K562 (cell line): ENCODE data around the gene TRIM45. TPM values are rescaled to one million over a fixed set of nuclear protein-coding genes. Genes with fewer than 3 reads are reported as not detected.

Source experiments
- ADNP ChIP-seq: fragments of 200-800 bp; sonication (Bioruptor generic); IDR thresholded peaks from 2 replicates; pipeline ENCODE4 v1.6.1; 2016; ENCODE audit warnings: missing genetic modification characterization, missing compliant biosample characterization
- ARNT ChIP-seq, 2 experiments: fragments of 450-650 bp; IDR thresholded peaks; 2 replicates each; pipeline ENCODE4 v1.6.1; 2016; ENCODE audit warnings: mild to moderate bottlenecking in 1 of 2
- CHD2 ChIP-seq: IDR thresholded peaks from 2 replicates; pipeline ENCODE4 v1.6.1; 2011; ENCODE audit warnings: low read depth, low read length
- CREM ChIP-seq: IDR thresholded peaks from 2 replicates; pipeline ENCODE4 v1.6.1; 2014; ENCODE audit warnings: antibody characterized with exemption, low read depth
- ESRRB ChIP-seq: fragments of 250-450 bp; sonication (Bioruptor Pico); IDR thresholded peaks from 2 replicates; pipeline ENCODE4 v1.5.0; 2020; ENCODE audit warnings: mild to moderate bottlenecking, moderate library complexity, borderline replicate concordance
- FOXP4 ChIP-seq: sonication (generic); formaldehyde crosslinking; IDR thresholded peaks from 2 replicates; pipeline ENCODE4 v1.8.0; 2022; ENCODE audit warnings: mild to moderate bottlenecking, missing genetic modification reagents, borderline replicate concordance
- GTF3C2 ChIP-seq: IDR thresholded peaks from 3 replicates; pipeline ENCODE4 v1.6.1; 2011; ENCODE audit warnings: borderline replicate concordance, mild to moderate bottlenecking, moderate library complexity; ENCODE audit not compliant: insufficient read length; ENCODE audit errors: extremely low read depth
- HDAC2 ChIP-seq: fragments of 450-650 bp; IDR thresholded peaks from 2 replicates; pipeline ENCODE4 v1.6.1; 2016; ENCODE audit warnings: mild to moderate bottlenecking
- KAT8 ChIP-seq: fragments of 450-650 bp; IDR thresholded peaks from 2 replicates; pipeline ENCODE4 v1.6.1; 2016; ENCODE audit warnings: low read depth, mild to moderate bottlenecking
- KLF16 ChIP-seq: IDR thresholded peaks from 2 replicates; pipeline ENCODE4 v1.6.1; 2016; ENCODE audit warnings: antibody characterized with exemption
- NUFIP1 ChIP-seq: fragments of 450-650 bp; IDR thresholded peaks from 2 replicates; pipeline ENCODE4 v1.6.1; 2018; ENCODE audit not compliant: partially characterized antibody
- PURB ChIP-seq: sonication (generic); formaldehyde crosslinking; IDR thresholded peaks from 2 replicates; pipeline ENCODE4 v1.9.0; 2021; ENCODE audit warnings: low read depth, mild to moderate bottlenecking, missing genetic modification reagents
- RHOXF2B ChIP-seq: fragments of 250-450 bp; sonication (Bioruptor Pico); conservative IDR thresholded peaks from 2 replicates; pipeline ENCODE4 v1.5.1; 2021
- SMAD4 ChIP-seq: fragments of 250-450 bp; sonication (Bioruptor Pico); conservative IDR thresholded peaks from 2 replicates; pipeline ENCODE4 v1.8.0; 2021; ENCODE audit warnings: inconsistent platforms, mild to moderate bottlenecking, moderate library complexity
- TAL1 ChIP-seq: fragments of 450-650 bp; IDR thresholded peaks from 2 replicates; pipeline ENCODE4 v1.6.1; 2016; ENCODE audit warnings: mild to moderate bottlenecking
- TCF7L2 ChIP-seq: fragments of 150-350 bp; IDR thresholded peaks from 2 replicates; pipeline ENCODE4 v1.6.1; 2016; ENCODE audit warnings: low read depth, mild to moderate bottlenecking, low read length, moderate library complexity
- ZBTB43 ChIP-seq: sonication (generic); formaldehyde crosslinking; IDR thresholded peaks from 2 replicates; pipeline ENCODE4 v1.8.0; 2023; ENCODE audit warnings: mild to moderate bottlenecking, missing genetic modification reagents
- ZC3H4 ChIP-seq: sonication (generic); formaldehyde crosslinking; IDR thresholded peaks from 2 replicates; pipeline ENCODE4 v1.9.0; 2021; ENCODE audit warnings: missing genetic modification reagents, borderline replicate concordance
- ZNF431 ChIP-seq: sonication (generic); formaldehyde crosslinking; IDR thresholded peaks from 2 replicates; pipeline ENCODE4 v1.8.0; 2022; ENCODE audit warnings: mild to moderate bottlenecking, missing genetic modification reagents
- polyA plus RNA-seq, 8 experiments: library from polyadenylated mRNA; depleted of rRNA in 4 of 8; stranded (reverse) in 5 of 8; unstranded in 3 of 8; fragments of >200 nt; fragmentation: Nextera tagmentation in 2 of 8; fragmentation: Illumina TruSeq in 1 of 8; extraction: Ambion mirVana in 2 of 8; extraction: Trizol in 1 of 8; gene quantifications; 2 replicates each; pipeline versions ENCODE4 v1.2.1 to v1.2.3, GENCODE V29; 2011 to 2014; ENCODE audit warnings: inconsistent platforms in 1 of 8, missing spikeins in 1 of 8
- total RNA-seq, 7 experiments: library from RNA; depleted of rRNA in 6 of 7; stranded (reverse); fragments of >200 nt in 6 of 7; fragmentation: Illumina TruSeq in 2 of 7; extraction: Trizol in 2 of 7; gene quantifications; 2 replicates each; pipeline versions ENCODE4 v1.2.1 to v1.2.3, GENCODE V29; 2011 to 2021; ENCODE audit warnings: low replicate concordance in 1 of 7
- TF ChIP-seq, protein P1 (sequence below): sonication (generic); formaldehyde crosslinking; IDR thresholded peaks from 2 replicates; pipeline ENCODE4 v1.8.0; 2022; ENCODE audit warnings: mild to moderate bottlenecking, missing genetic modification reagents
- TF ChIP-seq, protein P2 (sequence below): fragments of 250-450 bp; sonication (Bioruptor Pico); IDR thresholded peaks from 2 replicates; pipeline ENCODE4 v1.8.0; 2021; ENCODE audit warnings: mild to moderate bottlenecking, moderate library complexity

The TRIM45 gene
- total and polyA plus RNA-seq, 9 of the 15 experiments (the other 6 are each of a cell fraction or from before 2014, with no cell fraction given), result 1.9 to 6.2 (median 3.6) TPM

DNA sequence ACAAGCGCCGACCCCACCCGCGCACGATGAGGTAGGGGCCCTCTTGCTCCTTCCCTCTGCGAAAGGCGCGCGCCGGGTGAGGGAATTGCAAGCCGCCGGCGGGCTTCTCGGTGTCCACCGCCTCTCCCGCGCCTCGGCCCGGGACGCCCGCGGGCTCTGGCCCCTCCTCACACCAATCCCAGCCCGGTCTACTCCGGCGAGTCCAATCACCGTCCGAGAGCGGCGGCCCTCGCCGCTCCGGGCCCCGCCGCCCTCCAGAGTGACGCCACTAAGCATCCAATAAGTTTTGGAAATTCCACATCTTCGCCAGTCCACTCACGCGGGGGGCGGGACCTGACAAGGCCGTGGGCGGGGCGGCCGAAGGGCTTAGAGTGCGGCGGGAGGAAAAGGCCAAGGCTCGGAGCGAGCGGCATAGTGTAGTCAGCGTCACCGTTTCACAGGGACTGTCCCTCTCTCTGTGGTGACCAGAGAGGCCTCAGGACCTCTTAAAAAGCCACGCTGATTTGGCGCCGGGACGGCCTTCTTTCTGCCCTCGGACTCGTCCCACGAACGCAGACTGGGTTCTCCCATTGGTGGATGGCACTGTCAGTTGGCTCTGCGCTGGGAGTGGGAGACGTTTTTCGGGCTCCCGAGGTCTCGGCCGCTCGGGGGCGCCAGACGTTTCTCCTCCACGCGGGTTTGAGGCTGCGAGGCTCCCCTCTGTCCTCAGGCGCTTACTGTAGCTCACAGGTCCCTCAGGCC lies at the start of gene TRIM45 (continued):
- TF ChIP-seq ZBTB43 (CRISPR knock-in tag) (no peak), GTF3C2 (no peak), TAL1 (no peak), ZNF431 (CRISPR knock-in tag) (no peak), ESRRB (CRISPR knock-in tag) (no peak), KLF16 (0 out of 2 replicates have a peak, but pooled peaks have one; percentile 24), SMAD4 (peak; percentile 80), ADNP (no peak), TCF7L2 (no peak), ARNT (IDR thresholded peaks at IDR 0.05) (no peak; a peak in 1 of 4 replicates), RHOXF2B (CRISPR knock-in tag) (0 out of 2 replicates have a peak, but pooled peaks have one; percentile 51), CHD2 (peak; percentile 61), KAT8 (no peak), ZC3H4 (CRISPR knock-in tag) (no peak), NUFIP1 (no peak), HDAC2 (no peak), CREM (peak; percentile 44), FOXP4 (0 out of 2 replicates have a peak, but pooled peaks have one; percentile 35), PURB (CRISPR knock-in tag) (no peak)
- TF ChIP-seq, protein P1, sequence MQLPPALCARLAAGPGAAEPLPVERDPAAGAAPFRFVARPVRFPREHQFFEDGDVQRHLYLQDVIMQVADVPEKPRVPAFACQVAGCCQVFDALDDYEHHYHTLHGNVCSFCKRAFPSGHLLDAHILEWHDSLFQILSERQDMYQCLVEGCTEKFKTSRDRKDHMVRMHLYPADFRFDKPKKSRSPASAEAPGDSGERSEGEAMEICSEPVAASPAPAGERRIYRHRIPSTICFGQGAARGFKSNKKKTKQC, result peak; percentile 27; the same call in 1 of the 2 replicates
- TF ChIP-seq, protein P2, sequence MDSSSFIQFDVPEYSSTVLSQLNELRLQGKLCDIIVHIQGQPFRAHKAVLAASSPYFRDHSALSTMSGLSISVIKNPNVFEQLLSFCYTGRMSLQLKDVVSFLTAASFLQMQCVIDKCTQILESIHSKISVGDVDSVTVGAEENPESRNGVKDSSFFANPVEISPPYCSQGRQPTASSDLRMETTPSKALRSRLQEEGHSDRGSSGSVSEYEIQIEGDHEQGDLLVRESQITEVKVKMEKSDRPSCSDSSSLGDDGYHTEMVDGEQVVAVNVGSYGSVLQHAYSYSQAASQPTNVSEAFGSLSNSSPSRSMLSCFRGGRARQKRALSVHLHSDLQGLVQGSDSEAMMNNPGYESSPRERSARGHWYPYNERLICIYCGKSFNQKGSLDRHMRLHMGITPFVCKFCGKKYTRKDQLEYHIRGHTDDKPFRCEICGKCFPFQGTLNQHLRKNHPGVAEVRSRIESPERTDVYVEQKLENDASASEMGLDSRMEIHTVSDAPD (CRISPR knock-in tag), result no peak
